ENCODE measurements around the gene MALRD1. TPM values are rescaled to one million over a fixed set of nuclear protein-coding genes. Genes with fewer than 3 reads are reported as not detected.
"Not testable (repeated sequence)": the region's sequence is repeated elsewhere in the genome, so short reads cannot be mapped to it uniquely, and the experiment has no call there.

MALRD1 gene
- total RNA-seq, 1 experiment from 2014 or later: not detected

GRCh38 chr10:19710600-19710999 is 662.0 kb downstream of the MALRD1 start:
- no peak for DNase-seq (ENCODE audit: low spot score)

- no peak for DNase-seq (ENCODE audit: low spot score)
These were observed 664.6 kb downstream of the MALRD1 start for GRCh38 chr10:19713159-19713558.

- DNase-seq (ENCODE audit: low spot score): no peak
These were observed 665.4 kb downstream of the MALRD1 start for GRCh38 chr10:19713800-19714525.

- peak; percentile 95 for DNase-seq (ENCODE audit: low spot score)
These were observed 670.7 kb downstream of the MALRD1 start for GRCh38 chr10:19719284-19719683.

DNA sequence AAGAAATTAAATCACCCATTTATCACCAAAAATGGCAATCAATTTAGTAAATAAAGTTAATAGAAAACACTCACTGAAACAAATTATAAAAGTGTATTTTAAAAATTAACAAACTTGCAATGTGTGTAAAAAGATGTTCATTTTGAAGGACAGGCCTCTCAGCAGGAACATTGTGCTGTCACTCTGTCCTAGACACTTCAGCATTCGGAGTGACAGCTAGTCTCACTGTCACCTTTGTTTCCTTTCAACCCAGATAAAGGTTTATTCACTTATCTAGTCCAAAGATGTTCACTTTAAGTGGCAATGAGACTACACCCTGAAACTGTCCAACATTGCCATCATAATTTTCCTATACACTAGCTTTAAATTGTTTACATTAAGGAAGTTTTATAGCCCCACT is 675.7 kb downstream of the MALRD1 start:
- no peak for DNase-seq (ENCODE audit: low spot score)

DNA sequence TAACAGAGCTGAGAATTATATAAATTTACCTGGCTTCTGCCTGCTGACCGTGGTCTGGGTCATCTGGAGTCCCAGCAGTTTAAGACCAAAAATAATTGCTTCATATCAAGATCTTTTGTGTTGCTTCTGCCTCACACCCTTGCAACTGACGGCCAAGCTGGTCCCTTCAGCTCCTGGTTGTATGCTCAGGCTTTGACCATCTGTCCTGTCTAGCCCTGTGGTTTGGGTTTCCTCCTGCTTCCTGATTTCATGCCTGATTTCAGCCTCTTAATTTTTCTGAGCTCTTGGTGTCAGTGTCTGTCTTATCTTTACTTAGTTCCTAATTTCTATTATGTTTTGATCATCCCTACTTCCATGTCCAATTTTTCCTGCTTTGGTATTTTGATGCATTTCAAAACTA is 679.8 kb downstream of the MALRD1 start:
- DNase-seq (ENCODE audit: low spot score): no peak

DNA sequence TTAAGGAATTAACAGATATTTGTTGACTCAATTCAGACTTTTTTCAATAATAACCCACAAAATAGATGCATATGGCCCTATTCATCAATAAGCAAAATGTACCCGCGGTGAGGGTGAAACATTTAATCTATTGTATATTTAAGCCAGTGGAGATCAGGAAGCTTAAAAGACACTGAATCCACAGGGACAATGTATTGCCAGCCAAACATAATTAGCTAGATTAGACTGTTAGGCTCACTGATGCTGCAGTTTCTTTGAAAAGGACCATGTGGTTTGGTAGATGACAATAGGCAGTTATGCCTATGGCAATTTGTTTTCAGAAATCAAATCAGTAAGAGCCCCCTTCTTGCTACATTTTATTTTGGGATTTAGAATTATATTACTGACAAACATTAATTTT is 680.4 kb downstream of the MALRD1 start:
- no peak for DNase-seq (ENCODE audit: low spot score)

DNA sequence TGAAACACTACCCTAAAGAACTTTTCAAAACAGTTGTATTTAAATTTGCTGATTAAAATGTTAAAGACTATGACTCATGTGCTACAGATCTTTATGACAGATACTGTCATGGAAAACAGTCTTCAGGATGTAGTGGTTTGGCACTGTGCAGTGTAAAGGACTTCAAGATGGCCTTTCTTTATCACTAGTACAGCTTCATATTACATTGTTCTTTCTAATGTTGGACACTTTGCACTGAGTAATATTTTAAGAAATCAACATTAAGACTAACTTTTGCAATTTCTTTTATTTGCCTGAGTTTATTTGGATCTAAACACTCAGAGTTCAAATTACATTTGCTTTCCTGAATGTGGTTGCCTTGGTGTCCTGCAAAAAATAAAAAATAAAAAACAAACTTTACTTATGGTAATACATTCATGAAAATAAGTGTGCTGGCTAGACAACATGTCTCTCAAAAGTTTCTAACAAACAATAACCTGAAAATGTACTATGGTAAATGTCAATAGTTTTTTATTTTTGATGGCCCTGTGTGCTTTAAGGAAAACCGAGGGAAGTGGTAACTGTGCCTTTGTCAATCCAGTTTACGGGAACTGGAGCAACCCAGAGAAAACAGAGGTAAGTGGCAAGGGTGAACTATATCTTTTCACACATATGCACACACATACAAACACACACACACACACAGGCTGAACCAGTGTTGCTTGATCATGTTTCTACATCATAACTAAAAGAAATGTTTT is 681.7 kb downstream of the MALRD1 start:
- DNase-seq (ENCODE audit: low spot score): peak; percentile 59

DNA sequence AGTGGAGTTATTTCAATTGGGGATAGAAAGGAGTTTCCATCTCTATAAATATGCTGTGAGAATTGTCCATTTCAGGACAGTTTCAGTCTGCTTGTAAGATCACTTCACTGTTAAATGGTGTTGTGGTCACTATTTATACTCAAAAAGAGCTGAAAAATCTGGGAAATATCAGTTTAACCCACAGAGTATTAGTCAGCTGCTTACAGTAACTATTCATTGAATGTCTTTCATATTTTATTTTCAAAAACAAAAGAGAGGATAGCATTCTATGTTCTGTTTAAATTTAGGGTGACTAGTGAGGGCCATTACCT is 682.3 kb downstream of the MALRD1 start:
- DNase-seq (ENCODE audit: low spot score): no peak

GRCh38 chr10:19731560-19731959 is 683.0 kb downstream of the MALRD1 start:
- no peak for DNase-seq (ENCODE audit: low spot score)

DNA sequence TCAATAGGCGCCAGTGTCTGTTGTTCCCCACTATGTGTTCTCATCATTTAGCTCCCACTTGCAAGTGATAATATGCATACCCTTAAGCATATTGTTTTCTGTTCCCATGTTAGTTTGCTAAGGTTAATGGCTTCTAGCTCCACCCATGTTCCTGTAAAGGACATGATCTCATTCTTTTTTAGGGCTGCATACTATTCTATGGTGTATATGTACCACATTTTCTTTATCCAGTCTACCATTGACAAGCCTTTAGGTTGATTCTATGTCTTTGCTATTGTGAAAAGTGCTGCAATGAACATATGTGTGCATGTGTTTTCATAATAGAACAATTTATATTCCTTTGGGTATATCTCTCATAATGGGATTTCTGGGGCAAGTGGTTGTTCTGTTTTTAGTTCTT is 689.8 kb downstream of the MALRD1 start:
- DNase-seq (ENCODE audit: low spot score): no peak

DNA sequence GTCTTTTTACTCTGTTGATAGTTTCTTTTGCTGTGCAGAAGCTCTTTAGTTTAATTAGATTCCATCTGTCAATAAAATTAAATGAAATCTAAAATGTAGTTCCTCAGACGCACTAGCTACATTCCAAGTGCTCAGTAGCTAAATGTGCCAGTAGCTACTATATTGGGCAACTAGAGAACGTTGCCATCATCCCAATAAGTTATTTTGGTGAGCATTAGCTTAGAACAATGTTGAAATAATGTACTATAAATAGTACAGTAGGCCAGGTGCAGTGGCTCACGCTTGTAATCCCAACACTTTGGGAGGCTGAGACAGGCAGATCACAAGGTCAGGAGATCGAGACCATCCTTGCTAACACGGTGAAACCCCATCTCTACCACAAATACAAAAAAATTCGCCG is 690.6 kb downstream of the MALRD1 start:
- not testable (repeated sequence) for DNase-seq (ENCODE audit: low spot score)

- DNase-seq (ENCODE audit: low spot score): not testable (repeated sequence)
These were observed 693.5 kb downstream of the MALRD1 start for GRCh38 chr10:19742144-19742543.

DNA sequence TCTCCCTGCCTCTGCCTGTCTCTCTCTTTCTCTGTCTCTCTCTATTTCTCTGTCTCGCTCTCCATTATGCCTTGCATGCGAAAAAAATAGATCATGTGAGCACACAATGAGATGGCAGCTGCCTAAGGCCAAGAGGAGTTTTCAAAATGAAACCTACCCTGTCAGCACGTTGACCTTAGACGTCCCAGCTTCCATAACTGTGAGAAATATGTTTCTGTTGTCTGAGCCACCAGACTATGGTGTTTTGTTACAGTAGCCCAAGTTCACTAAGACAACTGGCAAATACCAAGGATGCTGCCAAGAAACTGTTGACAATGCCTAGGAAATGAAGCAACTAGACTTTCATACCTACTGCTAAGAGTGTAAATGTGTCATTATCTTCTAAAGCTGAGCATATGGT is 697.1 kb downstream of the MALRD1 start:
- DNase-seq (ENCODE audit: low spot score): no peak

GRCh38 chr10:19749185-19749729 is 700.7 kb downstream of the MALRD1 start:
- peak; percentile 48 for DNase-seq (ENCODE audit: low spot score)

- no peak for DNase-seq (ENCODE audit: low spot score)
These were observed 702.4 kb downstream of the MALRD1 start for GRCh38 chr10:19750972-19751371.

GRCh38 chr10:19756919-19757318 is 708.3 kb downstream of the MALRD1 start:
- DNase-seq (ENCODE audit: low spot score): no peak

- DNase-seq (ENCODE audit: low spot score): no peak
These were observed 713.4 kb downstream of the MALRD1 start for GRCh38 chr10:19762026-19762425.

GRCh38 chr10:19764111-19764510 is 715.5 kb downstream of the MALRD1 start:
- DNase-seq (ENCODE audit: low spot score): no peak

DNA sequence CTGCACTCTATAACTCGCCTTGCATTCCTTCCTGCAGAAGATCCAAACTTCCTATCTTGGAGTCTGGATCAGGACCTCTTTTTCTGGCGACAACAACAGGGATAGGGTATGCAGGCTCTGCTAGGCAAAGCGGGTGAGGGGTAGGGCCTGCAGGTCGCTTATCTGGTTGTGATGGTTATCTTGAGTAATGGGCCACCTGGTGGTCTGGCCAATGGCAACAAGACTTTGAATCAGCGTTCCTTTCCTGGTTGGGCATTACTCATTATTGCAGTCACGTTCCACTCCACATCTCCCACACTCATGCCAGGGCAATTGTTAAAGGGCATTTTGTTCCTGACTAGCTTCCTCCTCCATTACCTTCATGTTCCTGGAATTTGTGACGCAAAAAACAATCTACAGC is 719.3 kb downstream of the MALRD1 start:
- no peak for DNase-seq (ENCODE audit: low spot score)

- DNase-seq (ENCODE audit: low spot score): not testable (repeated sequence)
These were observed 721.2 kb downstream of the MALRD1 start for GRCh38 chr10:19769826-19770225.

DNA sequence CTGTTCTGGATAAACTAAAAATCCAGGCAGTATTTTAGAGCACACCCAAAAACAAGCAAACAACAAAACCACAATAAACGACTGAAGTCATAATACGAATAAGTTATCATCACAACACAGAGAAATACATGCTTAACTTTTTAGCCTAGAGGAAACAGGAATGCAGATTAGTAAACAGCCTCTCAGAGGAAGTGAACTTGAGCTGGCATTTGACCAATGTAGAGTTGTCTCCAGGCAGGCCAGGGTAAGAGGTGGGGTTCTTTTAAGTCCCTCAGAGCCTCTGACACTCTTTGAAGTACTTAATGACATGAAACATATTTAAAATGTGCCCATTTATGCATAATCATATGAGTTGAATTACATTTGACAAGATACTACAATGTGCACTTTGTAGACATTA is 724.4 kb downstream of the MALRD1 start:
- no peak for DNase-seq (ENCODE audit: low spot score)

DNA sequence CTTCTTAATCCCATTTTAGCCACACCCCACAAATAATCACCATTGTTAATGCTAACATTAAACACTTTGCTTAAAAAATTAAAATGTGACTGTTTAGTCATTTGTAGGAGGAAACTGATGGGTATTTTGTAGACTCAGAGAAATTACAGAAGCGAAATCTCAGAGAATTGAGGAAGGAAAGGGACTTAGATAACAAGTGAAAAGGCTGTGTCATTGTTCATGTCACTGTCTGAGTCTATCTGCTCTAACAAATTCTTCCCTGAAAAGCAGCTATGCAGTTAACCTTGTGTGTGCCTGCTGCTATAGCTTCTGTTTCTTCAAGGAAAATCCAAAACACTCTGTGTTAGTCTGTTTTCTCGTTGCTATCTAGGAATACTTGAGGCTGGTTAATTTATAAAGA is 726.7 kb downstream of the MALRD1 start:
- DNase-seq (ENCODE audit: low spot score): no peak

Measured in H4 (cell line).